Hepatocyte (in vitro differentiated cells): Measurements from ENCODE around the gene SAMD7.

Experiments used
- EZH2 ChIP-seq: fragments of 200-600 bp; sonication (generic); IDR thresholded peaks from 2 replicates; pipeline ENCODE4 v1.6.1; 2016; ENCODE audit warnings: antibody characterized with exemption, mild to moderate bottlenecking, borderline replicate concordance
- TF ChIP-seq, protein P1 (sequence below): fragments of 200-600 bp; sonication (generic); IDR thresholded peaks from 2 replicates; pipeline ENCODE4 v1.5.1; 2016; ENCODE audit warnings: antibody characterized with exemption, mild to moderate bottlenecking; ENCODE audit not compliant: poor library complexity

DNA sequence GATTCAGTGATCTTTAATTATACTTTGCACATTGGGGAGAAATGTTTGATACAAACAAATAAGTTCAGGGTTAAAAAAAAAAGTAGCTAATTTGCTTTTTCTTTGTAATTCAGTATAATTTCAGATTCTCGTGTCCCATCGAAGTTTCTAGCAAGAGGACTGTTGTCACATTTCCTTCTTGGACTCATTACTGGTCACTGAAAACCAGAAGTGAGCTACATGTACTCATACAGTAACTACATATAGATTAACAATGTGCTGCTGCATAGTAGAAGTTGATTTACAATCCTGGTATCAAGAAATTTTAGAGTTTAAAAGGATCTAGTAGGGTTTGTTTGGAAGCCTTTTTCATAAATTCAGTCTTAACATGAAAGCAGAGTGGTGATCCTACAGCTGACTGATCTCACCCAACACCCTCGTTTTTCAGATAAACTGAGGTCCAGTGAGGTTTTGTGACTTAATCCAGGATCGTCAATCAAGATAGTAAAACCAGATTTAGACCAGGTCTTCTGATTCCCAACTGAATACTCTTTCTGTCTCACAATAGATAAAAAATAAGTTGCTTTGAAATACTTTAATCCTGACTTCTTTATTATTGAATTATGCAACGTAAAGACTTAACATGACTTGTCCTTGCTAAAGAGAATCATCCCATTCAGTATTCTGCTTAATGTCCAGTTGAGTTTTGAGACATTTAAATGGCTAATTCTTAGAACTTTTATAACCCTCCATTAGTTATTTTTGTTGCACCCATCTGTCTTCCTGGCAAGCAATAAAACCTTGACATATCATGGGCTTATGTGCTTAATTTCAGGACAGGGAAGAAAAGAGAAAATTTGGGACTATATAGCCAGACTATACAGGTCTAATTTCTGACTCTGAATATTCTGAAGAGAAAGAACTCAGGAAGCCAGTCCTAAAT is 58.1 kb downstream of the SAMD7 start:
- TF ChIP-seq, protein P1, sequence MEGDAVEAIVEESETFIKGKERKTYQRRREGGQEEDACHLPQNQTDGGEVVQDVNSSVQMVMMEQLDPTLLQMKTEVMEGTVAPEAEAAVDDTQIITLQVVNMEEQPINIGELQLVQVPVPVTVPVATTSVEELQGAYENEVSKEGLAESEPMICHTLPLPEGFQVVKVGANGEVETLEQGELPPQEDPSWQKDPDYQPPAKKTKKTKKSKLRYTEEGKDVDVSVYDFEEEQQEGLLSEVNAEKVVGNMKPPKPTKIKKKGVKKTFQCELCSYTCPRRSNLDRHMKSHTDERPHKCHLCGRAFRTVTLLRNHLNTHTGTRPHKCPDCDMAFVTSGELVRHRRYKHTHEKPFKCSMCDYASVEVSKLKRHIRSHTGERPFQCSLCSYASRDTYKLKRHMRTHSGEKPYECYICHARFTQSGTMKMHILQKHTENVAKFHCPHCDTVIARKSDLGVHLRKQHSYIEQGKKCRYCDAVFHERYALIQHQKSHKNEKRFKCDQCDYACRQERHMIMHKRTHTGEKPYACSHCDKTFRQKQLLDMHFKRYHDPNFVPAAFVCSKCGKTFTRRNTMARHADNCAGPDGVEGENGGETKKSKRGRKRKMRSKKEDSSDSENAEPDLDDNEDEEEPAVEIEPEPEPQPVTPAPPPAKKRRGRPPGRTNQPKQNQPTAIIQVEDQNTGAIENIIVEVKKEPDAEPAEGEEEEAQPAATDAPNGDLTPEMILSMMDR: no peak
- TF ChIP-seq EZH2: no peak
